ENCODE measurements around the gene PODNL1.
"Not testable (repeated sequence)": the region's sequence is repeated elsewhere in the genome, so short reads cannot be mapped to it uniquely, and the experiment has no call there.

Gene PODNL1

GRCh38 chr19:13973479-13973878 lies 35.3 kb upstream of the PODNL1 start:
- not testable (repeated sequence) for DNase-seq (ENCODE audit: low spot score)

DNA sequence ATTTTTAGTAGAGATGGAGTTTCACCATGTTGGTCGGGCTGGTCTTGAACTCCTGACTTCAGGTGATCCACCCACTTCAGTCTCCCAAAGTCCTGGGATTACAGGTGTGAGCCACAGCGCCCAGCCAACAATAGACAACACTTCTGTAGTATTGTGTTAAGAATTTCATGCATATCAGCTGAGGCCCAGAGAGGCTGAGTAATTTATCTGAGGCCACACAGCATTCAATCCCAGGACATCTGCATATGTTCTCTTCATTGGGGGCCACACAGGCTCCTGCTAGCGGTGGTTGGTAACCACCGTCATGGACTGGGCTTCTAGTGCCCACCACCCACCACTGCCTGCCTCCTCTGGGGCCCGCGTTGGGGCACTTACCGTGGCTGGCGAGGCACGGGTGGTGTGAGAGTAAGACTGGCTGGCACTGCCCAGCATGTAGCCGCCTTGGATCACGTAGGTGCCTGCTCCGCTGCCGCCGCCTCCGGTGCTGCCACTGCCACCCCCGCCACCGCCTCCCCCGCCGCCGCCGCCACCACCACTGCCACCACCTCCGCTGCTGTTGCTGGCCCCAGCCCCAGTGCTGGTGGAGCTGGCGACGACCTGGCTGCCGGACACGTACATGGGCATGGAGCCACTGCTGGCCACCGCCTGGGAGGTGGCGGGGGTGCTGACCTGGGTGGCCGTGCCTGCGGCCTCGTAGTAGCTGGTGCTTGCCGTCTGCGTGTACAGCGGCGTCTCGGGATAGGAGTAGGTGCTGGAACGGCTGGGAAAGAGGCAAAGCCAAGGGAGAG lies 34.3 kb upstream of the PODNL1 start:
- DNase-seq (ENCODE audit: low spot score) = no peak

- not testable (repeated sequence) for DNase-seq (ENCODE audit: low spot score)
These were observed 33.7 kb upstream of the PODNL1 start for GRCh38 chr19:13971868-13972267.

GRCh38 chr19:13969897-13970296 lies 31.7 kb upstream of the PODNL1 start:
- DNase-seq (ENCODE audit: low spot score) = no peak

- DNase-seq (ENCODE audit: low spot score) = no peak
These were observed 30.8 kb upstream of the PODNL1 start for GRCh38 chr19:13968999-13969398.

DNA sequence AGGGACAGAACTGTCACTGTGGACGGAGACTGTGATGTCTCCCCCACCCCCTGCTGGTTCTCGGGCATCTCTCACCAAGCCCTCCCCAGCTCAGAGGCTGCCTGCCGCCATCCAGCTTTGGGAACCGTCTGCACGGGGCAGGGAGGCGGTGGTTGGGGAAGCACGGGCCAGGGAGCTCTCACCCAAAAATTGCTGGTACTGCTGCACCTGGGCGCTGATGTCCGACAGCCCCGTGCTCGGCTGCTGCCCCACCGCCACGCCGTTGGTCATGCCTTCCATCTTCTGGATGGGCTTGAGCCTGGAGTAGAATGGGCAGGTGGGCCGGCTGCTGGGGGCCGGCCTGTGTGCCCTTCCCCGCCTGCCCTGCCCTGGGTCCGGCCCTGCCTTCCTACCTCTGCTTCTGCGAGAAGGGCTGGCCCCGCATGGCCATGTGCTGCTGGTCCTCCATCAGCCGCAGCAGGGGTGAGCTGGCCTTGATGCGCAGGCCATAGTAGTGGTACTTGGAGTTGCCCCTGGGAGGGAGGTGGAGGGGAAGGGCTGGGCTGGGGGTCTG lies 30.2 kb upstream of the PODNL1 start:
- DNase-seq (ENCODE audit: low spot score) = no peak

DNA sequence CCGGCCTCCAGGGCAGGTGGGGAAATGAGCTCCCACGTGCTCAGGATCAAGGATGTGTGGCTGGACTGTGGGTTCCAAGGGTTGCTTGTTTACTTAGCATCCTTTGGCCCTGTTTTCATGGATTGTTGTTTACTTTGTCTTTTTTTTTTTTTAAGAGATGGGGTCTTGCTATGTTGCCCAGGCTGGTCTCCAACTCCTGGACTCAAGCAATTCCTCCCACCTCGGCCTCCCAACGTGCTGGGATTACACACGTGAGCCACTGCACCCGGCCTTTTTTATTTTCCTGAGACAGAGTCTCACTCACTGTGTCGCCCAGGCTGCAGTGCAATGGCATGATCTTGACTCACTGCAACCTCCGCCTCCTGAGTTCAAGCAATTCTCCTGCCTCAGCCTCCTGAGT lies 29.0 kb upstream of the PODNL1 start:
- DNase-seq (ENCODE audit: low spot score) = not testable (repeated sequence)

DNA sequence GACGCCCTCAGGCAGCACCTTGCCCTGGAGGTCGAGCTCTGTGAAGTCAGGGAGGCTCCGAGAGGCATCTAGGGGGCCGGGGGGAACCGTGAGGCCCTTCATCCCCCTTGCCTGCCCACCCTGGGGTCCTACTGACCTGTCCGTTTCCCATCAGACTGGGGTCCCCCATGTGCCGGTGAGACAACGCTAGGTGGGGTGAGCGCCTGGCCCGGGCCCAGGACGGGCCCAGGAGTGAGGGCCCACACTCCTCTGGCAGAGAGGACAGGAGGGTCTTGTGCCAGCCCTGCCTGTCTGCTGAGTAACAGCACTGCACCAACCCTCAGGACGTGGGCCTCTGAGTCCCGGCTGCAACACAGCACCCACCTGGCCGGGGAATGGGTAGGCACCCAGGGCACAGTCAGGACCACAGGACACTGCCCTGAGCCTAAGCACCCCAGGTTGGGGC lies 28.5 kb upstream of the PODNL1 start:
- DNase-seq (ENCODE audit: low spot score) = no peak

- no peak for DNase-seq (ENCODE audit: low spot score)
These were observed 27.9 kb upstream of the PODNL1 start for GRCh38 chr19:13965926-13966683.

GRCh38 chr19:13965377-13965896 lies 27.2 kb upstream of the PODNL1 start:
- no peak for DNase-seq (ENCODE audit: low spot score)

- DNase-seq (ENCODE audit: low spot score) = no peak
These were observed 26.6 kb upstream of the PODNL1 start for GRCh38 chr19:13964776-13965175.

DNA sequence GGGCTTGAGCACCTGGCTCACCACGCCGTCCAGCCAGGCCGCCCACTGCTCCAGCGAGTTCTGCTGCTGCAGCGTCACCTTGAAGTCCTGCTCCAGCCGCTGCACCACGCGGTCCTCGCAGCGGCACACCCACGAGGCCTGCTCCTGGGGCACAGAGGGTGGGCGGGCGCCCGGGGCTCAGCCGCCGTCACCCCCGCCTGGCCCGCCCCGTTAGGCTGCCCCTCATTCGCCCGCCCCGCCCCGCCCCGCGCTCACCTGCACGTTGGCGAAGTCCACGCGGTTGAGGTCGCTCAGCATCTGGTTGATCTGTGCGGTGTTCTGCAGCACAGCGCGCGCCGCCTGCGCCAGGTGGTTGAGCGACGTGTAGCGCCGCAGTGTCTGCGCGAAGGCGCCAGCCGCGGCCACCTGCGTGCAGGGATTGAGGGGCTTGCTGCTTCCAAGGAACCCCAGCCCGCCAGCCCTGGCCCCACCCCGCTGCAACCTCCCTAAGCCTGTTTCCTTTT lies 25.4 kb upstream of the PODNL1 start:
- no peak for DNase-seq (ENCODE audit: low spot score)

GRCh38 chr19:13962699-13963602 lies 24.7 kb upstream of the PODNL1 start:
- DNase-seq (ENCODE audit: low spot score) = peak; percentile 62

GRCh38 chr19:13961826-13962698 lies 23.8 kb upstream of the PODNL1 start:
- DNase-seq (ENCODE audit: low spot score) = peak; percentile 85

DNA sequence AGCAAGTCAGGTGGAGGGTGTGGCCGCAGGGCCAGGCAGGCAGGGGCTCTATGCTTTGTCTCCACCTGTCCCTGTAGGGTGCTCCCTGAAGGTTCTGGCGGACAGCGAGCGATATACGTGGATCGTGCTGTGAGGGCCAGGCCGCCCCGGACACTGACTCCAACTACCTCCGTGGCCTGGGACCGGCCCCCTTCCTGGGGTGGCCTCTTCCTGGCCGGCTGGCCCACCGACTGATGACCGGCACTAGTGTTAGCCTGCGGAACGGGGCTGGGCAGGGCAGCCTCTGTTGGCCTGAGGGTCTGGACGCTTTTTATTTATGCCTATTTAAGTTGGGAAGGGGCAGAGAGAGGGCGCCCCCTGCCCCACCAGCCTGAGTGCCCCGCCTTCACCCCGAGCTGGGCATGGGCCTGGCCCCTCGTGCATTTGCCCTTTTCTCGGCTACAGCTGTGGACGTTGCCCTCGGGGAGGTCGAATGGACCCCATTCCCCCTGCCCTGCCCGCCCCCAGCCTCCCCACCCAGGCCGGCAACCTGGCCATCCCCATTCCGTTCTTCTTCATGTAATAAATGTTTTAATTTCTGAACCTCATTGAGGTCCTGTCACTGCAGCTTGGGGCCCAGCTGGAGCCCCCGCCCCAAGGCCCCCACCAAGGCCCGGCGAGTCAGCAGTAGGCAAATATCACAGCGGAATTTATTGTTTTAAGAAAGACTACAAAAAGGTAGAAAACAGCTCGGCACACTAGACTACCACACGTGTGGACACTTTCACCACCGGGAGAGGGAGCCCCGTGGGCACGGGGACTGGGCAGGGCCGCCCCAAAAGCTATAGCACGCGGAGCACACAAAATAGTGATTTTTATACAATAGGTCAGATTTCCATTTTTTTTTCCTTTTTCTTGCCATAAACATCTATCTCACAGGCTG lies 22.9 kb upstream of the PODNL1 start:
- no peak for DNase-seq (ENCODE audit: low spot score)

DNA sequence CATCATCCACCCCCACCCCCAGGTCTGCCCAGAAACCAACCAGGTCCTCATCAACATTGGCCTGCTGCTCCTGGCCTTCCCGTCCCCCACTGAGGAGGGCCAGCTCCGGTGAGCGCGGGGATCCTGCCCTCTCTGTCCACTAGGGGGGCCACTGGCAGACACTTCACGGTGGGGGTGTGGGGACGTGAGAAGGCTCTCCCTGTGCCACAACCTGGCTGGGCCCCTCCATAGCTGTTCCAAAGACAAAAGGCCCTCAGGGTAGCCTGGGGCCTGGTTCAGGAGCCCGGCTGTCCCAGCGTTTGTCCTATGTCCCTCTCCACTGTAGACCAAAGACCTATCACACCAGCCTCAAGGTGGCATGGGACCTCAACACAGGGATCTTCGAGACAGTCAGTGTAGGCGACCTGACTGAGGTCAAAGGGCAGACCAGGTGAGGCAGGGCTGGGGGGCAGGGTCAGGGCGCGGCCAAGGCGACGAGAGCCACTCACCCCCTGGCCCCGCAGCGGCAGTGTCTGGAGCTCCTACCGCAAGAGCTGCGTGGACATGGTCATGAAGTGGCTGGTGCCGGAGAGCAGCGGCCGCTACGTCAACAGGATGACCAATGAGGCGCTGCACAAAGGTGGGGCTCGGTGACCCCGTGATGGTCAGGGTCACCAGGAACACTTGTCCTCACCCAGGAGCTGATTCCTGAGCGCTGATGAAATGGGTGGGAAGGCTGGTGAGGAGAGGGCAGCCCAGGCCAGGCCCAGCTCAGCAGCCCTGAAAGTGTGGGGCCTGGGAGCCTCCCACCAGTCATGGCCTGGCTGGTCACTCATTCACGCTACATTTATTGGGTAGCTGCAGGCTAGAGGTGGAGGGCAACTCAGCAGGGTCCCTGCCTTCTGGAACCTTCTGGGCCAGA lies 22.0 kb upstream of the PODNL1 start:
- DNase-seq (ENCODE audit: low spot score) = peak; percentile 81

- DNase-seq (ENCODE audit: low spot score) = no peak
These were observed 21.1 kb upstream of the PODNL1 start for GRCh38 chr19:13959141-13959961.
